ENCODE measurements around the gene FMO5.

GRCh38 chr1:147185432-147185831, 39.7 kb downstream of the FMO5 start:
- TF ChIP-seq CTCF (IDR thresholded peaks at IDR 0.05; ENCODE audit: low read depth, low read length, poor library complexity, severe bottlenecking) (no peak), EZH2phosphoT487 (IDR thresholded peaks at IDR 0.05; ENCODE audit: borderline replicate concordance, low read length) (no peak)
